Measurements from ENCODE around the gene PRR23E.

The PRR23E gene

DNA sequence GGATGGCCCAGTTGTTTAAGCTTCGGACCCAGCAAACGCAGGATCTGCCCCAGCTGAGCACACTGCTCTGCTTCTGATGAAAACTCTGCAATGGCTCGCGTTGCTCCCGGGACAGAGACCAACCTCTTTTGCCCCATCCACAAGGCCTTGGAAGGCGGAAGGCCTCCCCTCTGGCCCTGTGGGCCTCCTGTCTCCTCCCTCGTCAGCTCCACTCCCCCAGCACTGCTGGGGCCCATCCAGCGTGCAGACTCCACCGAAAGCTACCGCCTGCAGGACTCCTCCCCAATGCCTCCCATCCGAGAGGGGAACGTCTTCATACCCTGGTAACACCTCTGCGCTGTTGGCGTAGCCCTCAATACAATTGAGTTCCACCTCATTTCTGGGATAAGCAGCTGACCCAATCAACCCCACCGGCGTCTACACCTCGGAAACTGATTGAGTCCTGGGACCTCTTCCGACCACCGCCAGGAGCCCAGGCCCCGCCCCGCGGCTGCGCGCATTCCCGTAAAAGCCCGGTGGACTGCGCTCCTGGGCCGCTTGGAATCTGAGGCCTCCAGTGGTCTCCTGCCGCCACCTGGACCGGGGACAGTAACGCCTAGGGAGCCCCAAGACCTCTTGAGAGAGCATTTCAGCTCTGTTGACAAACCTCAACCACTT lies at the start of gene PRR23E:
Gene PRR23E (plus strand): TSS at position 556 of the 657 bp plus-strand sequence. CDS start 3,555 bp downstream, outside the sequence.
- no peak for DNase-seq (ENCODE audit: low spot score)

DNA sequence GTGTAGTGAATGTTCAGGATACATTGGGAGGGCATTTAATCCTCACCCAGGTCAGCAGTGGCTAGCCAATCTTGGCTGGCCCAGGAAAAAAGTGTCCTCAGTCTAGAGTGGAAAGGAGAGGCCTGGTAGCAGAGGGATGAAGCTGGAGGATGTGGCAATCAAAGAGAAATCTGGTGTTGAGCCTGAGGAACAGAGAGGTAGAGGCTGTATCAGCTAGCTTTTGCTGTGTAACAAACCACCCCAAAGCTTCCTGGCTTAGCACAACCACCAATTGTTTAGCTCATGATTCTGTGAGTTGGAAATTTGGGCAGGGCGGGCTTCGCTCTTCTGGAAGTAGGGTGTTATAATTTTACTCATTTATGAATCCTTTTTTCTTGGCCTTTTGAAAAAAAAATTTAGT lies 49.8 kb upstream of the PRR23E start:
- no peak for DNase-seq (ENCODE audit: low spot score)

- no peak for DNase-seq (ENCODE audit: low spot score)
Measured at GRCh38 chr3:127144631-127145030, 48.3 kb upstream of the PRR23E start.

- DNase-seq (ENCODE audit: low spot score) = no peak
Measured at GRCh38 chr3:127145266-127145665, 47.7 kb upstream of the PRR23E start.

GRCh38 chr3:127147291-127147885 lies 45.5 kb upstream of the PRR23E start:
- DNase-seq (ENCODE audit: low spot score) = no peak

GRCh38 chr3:127149621-127150310 lies 43.2 kb upstream of the PRR23E start:
- DNase-seq (ENCODE audit: low spot score) = no peak

DNA sequence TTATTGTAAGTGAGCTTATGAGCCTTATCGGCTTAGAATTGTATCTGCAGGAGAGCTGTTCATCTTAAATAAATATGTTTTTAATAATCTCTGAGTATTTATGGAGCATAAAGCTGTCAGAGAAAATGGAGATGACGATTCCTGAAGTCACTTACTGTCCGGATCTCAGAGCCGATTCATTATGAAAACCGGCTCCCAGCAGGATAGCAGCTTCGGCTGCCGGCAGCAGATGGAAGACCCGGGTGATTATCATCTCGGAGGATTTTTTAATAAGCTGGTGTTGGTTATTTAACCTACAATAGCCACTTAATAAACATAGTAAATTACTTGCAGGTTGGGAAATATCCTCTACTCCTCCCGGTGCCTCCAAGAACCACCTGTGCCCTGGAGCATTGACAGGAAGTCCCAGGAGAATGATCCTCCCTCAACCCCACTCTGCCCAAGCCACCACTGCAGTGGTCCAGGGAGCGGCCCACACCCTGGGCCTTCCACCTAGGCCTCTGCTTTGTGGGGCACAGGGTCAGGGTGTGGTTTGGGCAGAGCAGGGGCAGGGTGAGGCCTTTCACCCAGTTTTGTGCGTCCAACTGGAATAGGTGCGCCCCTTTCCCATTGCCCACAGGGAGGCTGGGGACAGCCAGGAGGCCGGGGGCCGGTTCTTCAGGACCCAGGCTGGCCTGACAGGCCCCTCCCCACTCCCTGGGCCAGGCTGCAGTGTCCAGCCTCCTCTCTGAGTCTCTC lies 42.2 kb upstream of the PRR23E start:
- no peak for DNase-seq (ENCODE audit: low spot score)

DNA sequence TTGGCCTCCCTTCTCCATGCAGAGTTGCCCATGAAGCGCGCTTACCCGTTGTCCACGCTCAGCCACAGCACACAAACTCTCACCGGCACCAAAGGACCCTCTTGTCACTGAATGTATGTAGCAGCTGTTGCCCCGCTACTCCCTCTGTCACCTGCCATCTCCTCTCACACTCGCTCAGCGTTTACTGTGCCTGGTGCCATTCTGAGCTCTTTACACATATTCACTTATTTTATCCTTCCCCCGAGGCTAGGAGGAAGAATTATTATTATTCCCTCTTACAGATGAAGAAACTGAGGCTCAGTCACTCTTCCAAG lies 41.7 kb upstream of the PRR23E start:
- DNase-seq (ENCODE audit: low spot score) = no peak

DNA sequence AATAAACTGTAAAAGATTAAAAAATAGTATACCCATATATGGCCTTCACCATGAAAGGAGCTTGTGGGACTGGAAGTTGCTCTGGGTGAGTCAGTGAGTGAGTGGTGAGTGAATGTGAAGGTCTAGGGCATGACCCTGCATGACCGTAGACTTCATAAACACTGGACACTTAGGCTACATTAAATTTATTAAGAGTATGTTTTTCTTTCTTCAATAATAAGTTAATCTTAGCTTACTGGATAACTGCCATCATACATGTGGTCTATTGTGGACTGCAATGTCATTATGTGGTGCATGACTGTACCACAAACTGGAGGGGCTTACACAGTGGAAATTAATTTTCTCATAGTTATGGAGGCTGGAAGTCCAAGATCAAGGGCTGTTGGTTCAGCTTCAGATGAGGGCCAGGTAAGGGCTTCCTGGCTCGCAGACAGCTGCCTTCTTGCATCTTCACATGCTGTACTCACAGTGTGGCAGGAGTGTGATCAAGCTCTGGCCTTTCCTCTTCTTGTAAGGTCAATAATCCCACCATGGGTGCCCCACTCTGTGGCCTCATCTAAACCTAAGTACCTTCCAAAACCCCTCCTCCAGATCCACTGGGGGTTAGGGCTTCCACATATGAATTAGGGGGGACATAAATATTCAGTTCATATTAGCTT lies 40.8 kb upstream of the PRR23E start:
- no peak for DNase-seq (ENCODE audit: low spot score)

DNA sequence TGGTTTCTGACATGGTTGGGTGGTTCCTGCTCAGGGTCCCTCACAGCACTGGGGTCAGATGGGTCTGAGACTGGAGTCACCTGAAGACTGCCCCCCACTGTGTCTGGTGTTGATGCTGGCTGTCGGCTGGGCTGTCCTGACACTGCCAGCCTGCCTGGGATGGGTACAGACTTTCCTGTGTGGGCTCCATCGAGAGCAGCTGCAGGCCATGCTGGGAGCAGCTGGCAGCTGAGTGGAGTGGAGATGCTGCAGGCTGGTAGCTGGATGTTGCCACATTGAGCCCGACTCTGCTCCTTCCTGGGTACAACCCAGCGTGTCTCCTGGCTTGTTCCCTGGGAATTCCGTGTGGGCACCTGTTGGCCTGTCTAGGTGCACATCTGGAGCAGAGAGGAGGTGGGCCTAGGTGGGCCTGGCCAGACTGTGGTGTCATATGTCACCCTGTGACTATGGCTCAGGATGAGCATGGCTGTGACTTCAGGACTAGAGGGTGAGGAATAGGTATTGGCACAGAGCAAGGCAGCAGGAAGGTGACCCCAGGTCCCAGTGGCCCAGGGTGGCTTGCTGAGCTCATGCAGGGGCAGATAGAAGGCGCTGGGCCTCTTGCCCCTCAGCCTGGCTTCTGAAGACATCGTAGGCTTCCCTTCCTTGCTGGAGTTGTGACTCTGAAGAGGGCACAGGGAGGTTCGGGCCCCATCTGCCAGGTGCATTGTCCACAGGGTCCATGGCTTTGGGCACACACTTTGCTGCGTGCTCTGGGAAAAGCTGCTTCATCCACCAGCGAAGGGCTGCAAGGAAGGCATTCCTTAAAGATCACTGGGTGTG lies 40.0 kb upstream of the PRR23E start:
- DNase-seq (ENCODE audit: low spot score) = no peak

DNA sequence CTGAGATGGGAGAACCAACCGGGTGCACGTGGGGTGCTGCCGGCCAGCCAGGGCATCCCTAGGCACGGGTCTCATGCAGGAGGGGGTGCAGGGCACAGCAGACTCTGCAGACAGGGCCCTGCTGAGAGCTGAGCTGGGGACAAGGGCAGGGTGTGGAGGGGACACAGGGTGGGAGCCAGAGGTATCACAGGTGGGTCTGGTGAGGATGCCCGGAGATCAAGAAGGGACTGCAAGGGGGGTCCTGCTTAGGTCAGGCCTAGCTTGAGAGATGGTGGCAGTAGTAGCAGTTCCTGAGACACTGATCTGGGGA lies 39.5 kb upstream of the PRR23E start:
- no peak for DNase-seq (ENCODE audit: low spot score)

GRCh38 chr3:127156338-127157050 lies 36.4 kb upstream of the PRR23E start:
- DNase-seq (ENCODE audit: low spot score) = no peak

- DNase-seq (ENCODE audit: low spot score) = no peak
Measured at GRCh38 chr3:127157171-127157828, 35.6 kb upstream of the PRR23E start.

DNA sequence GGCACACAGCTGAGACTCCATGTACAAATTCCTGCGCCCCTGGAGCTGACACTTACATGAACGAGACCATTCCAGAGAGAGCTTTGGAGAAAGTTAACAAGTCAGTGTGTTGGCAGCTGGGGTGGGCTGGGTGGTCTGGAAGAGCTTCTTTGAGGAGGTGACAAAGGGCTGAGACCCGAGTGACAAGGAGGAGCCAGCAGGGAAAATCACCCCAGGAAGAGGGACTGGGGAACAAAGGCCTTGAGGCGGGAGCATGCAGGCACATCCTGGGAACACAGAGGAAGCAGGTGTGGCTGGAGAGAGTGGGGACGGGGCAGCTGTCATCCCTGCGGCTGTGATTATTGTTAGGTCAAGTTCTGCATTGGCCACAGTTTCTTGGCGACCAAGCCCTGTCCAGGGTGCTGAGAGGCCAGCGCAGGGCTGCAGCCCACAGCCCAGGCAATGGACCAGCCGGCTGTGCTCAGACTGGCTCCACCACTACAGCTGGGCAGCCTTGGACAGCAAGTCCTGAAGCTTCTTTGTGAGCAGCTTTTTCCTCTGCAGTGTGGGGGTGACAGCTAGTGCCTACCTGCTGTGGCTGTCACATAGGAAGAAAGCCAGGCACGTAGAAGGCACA lies 34.2 kb upstream of the PRR23E start:
- peak; percentile 73 for DNase-seq (ENCODE audit: low spot score)

DNA sequence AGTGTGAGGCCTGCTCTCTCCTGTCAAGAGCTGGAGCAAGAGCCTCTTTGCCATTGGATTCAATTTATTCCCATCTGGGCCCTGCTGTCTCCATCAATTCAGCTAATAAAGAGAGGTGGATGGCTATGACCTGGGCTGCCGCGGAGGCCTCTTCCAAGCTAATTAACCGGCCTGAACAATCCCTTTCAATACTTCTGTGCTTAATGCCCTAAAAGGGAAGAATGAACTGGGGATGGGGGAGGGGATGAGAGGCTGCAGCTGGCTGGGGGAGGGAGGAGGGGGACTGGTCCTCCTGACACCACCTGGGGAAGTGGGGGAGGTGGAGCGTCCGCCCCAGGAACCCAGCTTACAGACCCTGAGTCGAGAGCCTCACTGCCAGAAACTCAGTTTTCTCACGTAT lies 33.4 kb upstream of the PRR23E start:
- DNase-seq (ENCODE audit: low spot score) = no peak

DNA sequence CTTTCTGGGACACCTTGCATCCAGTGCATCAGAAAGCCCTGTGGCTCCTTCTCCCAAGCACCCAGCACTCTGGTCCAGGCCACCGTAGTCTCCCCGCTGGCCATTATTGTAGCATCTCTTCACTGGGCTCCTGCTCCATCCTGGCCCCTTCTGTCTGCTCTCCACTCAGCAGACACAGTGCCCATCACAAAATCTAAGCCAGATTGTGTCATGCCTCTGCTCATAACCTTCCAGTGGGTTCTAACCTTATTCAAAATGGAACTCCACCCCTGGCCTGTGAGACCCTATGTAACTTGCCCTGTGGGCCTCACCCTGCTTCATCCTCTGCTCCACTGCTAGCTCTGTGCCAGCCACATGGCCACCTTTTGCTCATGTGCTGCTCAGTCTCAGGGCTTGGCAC lies 31.7 kb upstream of the PRR23E start:
- DNase-seq (ENCODE audit: low spot score) = no peak

- no peak for DNase-seq (ENCODE audit: low spot score)
Measured at GRCh38 chr3:127161973-127162579, 30.9 kb upstream of the PRR23E start.

GRCh38 chr3:127162947-127163645 lies 29.8 kb upstream of the PRR23E start:
- DNase-seq (ENCODE audit: low spot score) = no peak

DNA sequence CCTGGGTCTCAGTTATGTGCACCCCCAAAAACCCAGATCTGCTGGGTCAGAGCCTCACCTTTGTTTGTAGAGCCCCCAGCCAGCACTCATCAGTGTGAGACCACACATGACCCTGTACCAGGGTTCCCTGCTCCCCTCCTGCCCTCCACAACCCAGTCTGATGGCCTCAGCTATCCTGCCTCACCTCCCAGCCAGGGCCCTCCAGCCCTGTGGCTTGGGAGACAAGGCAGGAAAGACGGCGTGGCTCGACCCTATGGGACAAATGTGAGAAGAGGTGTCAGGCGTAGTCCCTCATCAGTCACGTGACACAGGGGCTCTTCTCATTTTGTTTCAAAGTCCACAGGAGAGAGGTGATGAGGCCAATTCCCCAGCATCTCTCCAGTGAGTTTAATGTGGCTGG lies 28.3 kb upstream of the PRR23E start:
- no peak for DNase-seq (ENCODE audit: low spot score)
